Glomerular visceral epithelial cell (primary cell): ENCODE data around the gene PLEKHM2.
"Not testable (repeated sequence)": the region's sequence is repeated elsewhere in the genome, so short reads cannot be mapped to it uniquely, and the experiment has no call there.

Experiments used
- DNase-seq: peaks from one replicate; pipeline ENCODE4 v3.0.0-alpha.2; 2016; ENCODE audit errors: extremely low spot score

The PLEKHM2 gene, protein sequence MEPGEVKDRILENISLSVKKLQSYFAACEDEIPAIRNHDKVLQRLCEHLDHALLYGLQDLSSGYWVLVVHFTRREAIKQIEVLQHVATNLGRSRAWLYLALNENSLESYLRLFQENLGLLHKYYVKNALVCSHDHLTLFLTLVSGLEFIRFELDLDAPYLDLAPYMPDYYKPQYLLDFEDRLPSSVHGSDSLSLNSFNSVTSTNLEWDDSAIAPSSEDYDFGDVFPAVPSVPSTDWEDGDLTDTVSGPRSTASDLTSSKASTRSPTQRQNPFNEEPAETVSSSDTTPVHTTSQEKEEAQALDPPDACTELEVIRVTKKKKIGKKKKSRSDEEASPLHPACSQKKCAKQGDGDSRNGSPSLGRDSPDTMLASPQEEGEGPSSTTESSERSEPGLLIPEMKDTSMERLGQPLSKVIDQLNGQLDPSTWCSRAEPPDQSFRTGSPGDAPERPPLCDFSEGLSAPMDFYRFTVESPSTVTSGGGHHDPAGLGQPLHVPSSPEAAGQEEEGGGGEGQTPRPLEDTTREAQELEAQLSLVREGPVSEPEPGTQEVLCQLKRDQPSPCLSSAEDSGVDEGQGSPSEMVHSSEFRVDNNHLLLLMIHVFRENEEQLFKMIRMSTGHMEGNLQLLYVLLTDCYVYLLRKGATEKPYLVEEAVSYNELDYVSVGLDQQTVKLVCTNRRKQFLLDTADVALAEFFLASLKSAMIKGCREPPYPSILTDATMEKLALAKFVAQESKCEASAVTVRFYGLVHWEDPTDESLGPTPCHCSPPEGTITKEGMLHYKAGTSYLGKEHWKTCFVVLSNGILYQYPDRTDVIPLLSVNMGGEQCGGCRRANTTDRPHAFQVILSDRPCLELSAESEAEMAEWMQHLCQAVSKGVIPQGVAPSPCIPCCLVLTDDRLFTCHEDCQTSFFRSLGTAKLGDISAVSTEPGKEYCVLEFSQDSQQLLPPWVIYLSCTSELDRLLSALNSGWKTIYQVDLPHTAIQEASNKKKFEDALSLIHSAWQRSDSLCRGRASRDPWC

DNA sequence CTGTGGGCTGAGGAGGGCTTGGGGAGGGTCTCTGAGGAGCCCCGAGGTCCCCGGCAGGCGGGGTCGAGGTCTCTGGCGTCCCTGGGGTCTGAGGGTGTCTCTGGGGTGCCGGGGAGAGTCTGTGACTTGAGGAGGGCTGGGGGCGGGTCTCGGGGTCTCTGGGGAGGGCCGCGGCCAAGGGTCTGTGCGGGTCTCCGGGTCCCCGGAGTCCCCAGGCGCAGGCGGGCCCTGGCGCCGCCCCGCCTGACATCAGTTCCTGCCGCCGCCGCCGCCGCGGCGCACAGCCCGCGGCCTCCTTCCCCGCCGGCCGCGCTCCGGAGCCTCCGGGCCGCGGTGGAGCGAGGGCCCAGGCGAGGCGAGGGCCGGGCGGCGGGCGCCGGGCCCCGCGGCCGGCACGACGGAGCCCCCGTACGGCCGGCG, at the start of gene PLEKHM2:
Gene PLEKHM2, plus strand, starts transcription at position 279 of the 420 bp plus-strand sequence. CDS start 239 bp downstream, outside the sequence.
- peak; percentile 50 for DNase-seq

DNA sequence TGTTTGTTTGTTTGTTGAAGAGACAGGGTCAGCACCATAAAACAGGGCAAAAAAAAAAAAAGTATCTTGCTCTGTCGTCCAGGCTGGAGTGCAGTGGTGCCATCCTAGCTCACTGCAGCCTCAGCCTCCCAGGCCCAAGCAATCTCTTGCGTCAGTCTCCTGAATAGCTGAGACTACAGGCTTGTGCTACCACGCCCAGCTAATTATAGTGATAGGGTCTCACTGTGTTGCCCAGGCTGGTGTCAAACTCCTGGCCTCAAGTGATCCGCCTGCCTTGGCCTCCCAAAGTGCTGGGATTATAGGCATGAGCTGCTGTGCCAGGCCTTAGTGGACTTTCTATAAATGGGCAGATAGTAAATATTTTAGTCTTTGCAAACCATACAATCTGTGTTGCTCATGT, 47.7 kb upstream of the PLEKHM2 start:
- DNase-seq, result no peak

DNA sequence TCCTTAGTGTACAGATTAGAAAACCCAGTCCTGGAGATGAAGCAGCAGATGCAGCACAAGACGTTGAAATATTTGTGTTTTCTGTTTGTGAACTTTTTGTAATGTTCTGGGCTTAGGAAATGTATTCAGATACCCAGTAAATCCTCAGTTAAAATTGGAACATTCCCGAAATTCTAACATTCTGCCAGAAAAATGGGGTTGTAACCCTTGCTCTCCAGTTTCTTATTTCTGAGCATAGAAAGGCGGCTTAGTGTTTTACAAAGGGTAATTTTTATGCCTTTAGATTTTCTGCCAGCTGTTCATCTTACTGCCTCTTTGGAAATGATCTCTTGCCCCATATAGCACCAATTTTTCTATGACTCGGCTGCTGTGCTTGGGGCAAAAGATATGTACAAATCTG, 46.3 kb upstream of the PLEKHM2 start:
- DNase-seq, result no peak

DNA sequence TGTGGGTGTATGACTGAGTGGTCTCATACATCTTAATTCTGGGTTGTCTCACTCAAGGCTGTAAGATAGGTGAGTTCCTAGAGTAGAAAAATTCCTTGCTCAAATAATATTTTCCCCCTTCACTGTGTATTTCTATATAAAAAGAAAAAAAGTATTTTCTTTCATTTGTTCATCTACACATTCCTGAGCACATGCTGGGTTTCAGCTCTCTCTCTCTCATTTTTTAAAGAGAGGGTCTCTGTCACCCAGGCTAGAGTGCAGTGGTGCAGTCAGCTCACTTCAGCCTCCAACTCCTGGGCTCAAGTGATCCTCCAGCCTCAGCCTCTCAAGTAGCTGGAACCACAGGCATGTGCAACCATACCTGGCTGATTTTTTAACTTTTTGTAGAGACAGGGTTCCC, 44.9 kb upstream of the PLEKHM2 start:
- DNase-seq, result no peak

DNA sequence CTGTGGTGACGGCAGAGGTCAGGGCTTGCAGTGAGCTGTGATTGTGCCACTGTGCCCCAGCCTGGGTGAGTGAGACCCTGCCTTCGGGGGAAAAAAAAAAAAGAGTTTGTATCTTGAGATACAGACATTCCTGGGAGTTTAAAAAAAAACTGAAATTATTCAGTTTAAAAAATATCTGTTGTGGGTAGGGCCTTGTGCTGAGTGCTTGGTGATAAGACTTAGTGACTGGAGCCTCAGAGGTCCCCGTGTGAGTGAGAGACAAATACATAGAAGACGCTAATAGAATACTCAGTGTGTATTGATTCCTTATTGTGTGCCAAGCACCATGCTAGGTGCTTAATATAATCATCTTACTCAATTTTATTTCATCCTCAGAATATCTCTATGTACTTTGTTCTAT, 44.2 kb upstream of the PLEKHM2 start:
- no peak for DNase-seq

DNA sequence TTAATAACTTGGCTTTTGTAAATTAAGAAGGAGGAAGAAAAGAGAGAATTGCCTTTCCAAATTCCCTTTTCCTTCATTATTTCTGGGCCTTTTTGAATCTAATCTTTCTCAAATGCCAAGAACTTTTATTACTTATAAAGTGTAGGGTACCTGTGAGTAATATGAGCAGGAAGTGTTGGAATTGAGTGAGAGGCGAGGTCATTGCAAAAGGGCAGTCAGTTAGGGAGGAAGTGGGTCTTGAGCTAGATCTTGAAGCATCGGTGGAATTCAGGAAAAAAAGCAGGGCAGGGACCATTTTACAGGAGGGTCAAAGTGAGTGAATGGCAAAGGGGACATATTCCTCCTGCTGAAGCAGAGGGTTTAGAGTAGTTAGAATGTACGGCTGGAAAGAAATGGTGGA, 43.5 kb upstream of the PLEKHM2 start:
- DNase-seq, result peak; percentile 21

DNA sequence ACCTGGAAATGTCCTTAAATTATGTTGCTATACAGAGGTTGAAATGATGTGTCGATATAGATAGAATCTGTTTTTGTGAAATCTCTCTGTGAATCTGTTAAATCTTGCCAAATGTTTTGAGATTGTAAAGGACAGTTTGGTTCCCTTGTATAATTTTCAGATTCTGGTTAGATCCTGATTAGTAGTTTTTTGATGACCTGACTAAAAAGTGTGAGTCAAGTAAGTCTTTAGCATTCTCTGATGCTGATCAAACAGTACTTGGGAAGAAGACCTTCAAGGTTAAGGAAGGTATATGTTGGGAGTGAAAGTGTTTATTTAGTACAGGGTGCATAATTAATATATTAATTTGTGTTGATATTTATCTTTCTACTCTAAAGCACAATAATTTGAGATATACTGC, 34.2 kb upstream of the PLEKHM2 start:
- DNase-seq, result no peak

DNA sequence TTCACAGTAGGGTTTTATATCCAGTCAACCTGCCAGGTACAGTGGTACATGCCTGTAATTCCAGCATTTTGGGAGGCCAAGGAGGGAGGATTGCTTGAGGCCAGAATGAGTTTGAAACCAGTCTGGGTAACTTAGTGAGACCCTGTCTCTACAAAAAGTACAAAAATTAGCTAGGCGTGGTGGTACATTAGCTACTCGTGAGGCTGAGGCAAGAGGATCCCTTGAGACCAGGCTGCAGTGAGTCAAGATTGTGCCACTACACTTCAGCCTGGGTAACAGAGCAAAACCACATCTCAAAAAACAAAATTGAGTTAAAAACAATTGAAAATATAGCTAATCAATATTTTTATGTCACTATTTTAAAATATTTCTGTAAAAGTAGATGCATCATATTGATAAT, 33.7 kb upstream of the PLEKHM2 start:
- DNase-seq, result no peak

DNA sequence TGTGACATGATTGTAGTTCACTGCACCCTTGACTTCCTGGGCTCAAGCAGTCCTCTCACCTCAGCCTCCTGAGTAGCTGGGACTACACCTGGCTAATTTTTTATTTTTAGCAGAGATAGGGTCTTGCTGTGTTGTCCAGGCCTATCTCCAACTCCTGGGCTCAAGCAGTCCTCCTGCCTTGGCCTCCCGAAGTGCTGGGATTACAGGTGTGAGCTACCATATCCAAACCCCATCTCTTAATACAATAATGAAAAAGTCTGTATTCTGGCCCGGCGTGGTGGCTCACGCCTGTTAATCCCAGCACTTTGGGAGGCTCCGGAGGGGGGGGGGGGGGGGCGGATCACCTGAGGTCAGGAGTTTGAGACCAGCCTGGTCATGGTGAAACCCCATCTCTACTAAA, 32.0 kb upstream of the PLEKHM2 start:
- DNase-seq, result not testable (repeated sequence)

DNA sequence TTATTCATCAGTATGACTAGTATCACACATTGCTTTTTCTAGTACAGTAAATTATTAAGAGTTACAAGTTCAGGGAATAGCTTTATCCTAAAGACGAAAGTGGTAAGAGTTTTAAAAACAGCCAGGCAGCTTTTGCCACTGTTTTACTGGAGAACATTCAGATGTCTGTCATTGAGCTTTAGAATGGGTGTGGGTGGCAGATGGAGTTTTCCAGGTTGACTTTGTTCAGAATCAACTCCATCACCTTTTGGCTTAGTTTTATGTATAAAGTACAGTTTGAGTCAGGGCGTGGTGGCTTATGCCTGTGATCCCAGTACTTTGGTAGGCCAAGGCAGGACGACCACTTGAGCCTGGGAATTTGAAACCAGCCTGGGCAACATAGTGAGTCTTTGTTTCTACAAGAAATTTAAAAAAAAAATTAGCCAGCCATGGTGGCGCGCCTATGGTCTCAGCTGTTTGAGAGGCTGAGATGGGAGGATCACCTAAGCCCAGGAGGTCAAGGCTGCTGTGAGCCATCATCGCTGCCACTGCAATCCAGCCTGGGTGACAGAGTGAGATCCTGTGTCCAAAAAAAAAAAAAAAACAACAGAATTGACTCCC, 29.9 kb upstream of the PLEKHM2 start:
- no peak for DNase-seq

DNA sequence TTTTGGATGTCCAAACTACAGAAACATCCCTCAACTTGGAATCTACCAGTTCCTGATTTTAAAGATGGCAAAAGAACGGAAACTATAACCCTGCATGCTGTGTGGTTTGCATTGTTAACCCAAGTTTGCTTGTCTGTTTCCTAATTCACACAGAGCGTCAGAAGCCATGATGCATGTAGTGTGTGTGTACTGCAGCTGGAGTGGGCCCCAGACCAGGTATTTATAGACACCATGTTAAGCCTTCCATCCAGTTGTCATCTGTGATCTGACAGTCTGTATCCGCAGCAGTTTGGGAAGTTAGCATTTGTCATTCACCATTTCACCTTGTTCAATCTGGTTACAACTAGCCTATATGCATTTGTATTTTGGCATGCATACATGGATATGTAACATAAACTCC, 27.7 kb upstream of the PLEKHM2 start:
- DNase-seq, result no peak

DNA sequence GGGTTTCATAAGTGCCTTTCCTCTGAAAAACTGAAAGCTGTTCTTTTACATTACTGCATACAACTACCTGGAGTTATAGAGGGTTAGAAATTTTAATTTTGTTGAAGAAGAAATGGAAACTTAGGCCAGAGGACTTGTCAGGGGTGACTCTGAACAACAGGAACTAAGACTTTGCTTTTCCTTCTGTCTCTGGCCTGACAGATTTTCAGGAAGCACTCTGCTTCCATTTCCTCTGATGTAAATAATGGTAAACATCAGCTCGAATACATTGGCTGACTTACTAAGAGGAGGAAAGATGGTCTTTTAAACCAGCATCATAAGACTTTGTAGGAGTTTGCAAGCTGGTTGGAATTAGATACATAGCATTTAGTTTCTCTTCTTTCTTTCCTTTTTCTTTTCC, 27.1 kb upstream of the PLEKHM2 start:
- DNase-seq, result no peak

DNA sequence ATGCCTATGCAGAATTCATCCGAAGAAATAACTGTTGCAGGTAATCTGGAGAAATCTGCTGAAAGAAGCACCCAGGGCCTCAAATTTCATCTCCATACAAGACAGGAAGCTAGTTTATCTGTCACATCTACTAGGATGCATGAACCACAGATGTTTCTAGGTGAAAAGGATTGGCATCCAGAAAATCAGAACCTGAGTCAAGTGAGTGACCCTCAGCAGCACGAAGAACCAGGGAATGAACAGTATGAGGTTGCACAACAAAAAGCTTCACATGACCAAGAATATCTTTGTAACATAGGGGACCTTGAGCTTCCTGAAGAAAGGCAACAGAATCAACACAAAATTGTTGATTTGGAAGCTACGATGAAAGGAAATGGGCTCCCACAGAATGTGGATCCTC, 24.0 kb upstream of the PLEKHM2 start:
- no peak for DNase-seq

DNA sequence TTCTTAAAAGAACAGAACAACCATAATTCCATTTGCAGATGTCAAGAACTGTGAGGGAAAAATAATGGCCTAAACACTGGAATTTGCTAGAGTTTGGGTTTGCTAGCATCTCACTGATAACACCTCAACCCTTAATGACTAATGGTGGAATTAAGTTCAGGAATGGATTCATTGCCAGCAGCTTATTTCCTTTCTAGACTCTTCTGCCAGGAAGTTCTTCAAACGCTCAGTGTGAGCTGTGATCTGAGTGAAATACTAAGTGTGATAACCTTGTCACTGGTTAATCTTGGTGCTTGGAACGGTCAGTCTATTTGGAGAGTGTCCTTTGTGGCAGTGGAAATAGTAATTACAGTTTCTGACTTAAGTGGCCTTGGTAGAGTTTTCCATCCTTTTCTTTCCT, 21.6 kb upstream of the PLEKHM2 start:
- no peak for DNase-seq

DNA sequence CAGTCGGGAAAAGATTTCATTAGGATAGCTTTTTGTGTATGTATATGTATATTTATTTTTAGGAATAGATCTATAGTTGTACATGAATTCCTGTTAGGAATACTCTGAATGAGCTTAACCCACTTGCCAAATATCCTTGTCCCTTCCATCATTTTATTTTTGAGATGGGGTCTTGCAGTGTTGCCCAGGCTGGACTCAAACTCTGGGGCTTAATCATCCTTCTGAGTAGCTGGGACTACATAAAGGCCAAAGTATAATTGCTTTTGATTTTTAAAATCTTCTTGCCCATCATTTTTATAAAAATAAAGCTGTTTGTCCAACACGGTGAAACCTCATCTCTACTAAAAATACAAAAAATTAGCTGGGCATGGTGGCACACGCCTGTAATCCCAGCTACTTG, 20.2 kb upstream of the PLEKHM2 start:
- DNase-seq, result no peak

DNA sequence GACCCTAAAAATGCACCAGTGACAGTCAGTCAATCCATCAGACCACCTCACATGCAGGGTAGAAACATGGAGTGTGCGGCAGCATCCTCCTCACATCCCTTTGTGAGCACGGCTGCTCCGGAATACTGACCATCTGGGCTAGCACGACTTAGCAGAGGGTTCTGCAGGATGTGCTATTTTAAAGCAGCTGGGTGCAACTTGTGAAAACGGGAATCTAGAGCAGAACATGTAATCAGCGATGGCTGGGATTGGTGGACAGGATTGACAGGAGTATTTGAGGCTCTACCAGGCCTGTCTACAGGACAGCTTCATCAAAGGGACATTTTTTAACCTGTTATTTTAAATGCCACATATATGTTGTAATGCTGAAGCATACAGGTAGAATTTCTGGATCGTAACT, 16.8 kb upstream of the PLEKHM2 start:
- no peak for DNase-seq

DNA sequence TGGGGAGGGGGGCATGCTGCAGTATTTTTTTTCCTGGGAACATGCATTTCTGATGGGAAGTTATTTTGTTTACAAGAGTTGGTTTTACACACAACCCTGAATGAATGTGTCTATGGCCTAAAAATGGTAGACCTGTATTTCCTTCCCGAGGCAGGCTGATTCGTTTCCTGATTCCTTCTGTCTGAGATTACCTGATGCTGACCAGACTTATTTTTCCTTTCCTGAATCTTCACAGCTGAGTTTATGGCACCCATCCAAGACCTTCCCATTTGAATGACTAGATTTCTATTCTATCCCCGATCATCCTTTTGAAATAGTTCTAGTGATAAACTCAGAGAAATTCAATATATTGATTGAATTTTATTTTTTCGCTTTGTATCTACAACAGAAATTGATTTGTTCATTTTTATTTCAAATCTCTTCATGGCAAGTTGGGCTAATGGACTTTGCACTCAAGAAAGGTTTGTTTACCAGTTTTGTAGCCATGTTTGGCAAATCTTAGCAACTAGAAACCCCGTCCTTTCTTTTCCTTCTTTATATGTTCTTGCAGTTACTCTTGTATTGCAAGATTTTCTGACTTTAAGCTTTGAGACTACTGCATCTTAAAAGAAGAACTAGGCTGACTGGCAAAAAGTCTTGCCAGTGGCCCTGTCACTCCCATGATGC, 15.9 kb upstream of the PLEKHM2 start:
- no peak for DNase-seq

DNA sequence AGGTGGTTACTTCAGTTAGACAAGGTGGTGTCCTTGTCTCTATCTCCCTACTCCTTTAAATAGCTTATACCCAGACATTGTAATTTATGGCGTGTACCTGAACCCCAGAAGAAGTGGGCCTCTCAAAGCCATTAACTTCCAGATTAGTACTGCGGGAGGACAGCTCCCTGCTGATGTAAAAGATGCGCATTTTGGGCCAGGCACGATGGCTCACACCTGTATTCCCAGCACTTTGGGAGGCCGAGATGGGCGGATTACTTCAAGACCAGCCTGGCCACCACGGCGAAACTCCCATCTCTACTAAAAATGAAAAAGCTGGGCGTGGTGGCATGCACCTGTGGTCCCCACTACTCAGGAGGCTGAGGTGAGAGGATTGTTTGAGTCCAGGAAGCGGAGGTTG, 15.0 kb upstream of the PLEKHM2 start:
- no peak for DNase-seq

DNA sequence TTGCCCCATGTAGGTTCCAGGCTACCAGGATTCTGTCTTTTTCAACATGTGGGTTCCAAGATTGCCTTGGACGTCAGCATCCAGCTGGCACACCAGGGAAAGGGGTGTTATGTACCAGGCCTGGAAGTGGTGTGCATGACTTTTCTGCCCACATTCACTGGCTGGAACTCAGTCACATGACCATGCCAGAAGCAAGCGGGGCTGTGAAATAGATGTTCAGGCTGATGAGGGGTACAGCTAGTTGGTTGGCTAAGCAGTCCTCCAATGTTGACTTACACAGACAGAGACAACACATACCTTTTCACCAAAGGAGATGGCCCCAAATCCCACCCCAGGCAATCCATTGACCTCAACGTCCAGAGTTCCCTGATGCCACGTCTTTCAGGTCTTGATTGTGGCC, 14.3 kb upstream of the PLEKHM2 start:
- DNase-seq, result no peak

DNA sequence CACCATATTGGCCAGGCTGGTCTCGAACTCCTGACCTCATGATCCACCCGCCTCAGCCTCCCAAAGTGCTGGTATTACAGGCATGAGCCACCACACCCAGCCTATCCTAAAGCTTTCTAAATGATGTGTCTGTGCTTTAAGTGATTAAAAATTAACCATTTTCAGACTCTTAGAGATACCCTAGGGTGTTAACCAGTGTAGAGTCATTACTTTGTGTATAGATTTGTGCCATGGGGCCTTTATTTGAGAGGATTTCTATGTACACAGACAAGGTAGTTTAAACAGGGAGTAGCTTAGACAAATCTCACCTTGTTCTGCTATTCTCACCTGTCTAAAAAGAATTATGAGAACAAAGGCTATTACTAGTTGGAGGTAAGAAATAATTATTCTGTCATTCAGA, 12.7 kb upstream of the PLEKHM2 start:
- DNase-seq, result no peak

DNA sequence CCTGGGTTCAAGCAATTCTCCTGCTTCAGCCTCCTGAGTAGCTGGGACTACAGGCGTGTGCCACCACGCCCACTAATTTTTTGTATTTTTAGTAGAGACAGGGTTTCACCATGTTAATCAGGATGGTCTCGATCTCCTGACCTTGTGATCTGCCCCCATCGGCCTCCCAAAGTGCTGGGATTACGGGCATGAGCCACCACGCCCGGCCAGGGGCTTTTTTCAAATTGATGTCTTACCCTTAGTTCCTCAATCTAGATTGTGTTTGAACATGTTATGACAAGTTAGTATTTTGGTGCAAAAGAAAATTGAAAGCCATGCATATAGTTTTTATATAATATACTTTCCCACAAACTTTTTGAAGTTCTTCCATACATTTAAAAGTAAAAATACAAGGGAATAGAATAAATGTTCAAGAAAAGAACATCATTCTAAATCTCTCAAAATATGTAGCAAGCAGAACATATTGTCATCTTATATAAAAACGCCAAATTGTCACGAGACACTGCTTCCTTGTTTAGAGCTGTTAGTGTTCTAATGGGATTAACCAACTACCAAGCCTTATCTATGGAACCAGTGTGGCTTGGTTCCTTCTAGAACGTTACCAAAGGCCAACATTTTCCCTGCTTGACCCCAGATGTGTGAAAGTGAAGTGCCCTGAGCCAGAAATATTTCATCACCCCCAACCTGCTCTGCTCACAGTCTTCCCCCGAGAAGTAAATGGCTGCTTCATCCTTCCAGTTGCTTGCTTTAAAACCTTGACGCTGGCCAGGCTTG, 9.5 kb upstream of the PLEKHM2 start:
- DNase-seq, result no peak
